Left lung (tissue), 10 donors: ENCODE measurements around the gene FZR1. TPM values are rescaled to one million over a fixed set of nuclear protein-coding genes. Genes with fewer than 3 reads are reported as not detected.

Experiments
- ATAC-seq: fragments of 200-7000 bp; cut with Tn5 transposase; one replicate; pipeline ENCODE4 v1.9.1; 2020; ENCODE audit warnings: moderate library complexity
- DNase-seq, 4 donors: peaks; one replicate each; pipeline ENCODE4 v3.0.0-alpha.2; 2013 to 2020
- H3K27ac ChIP-seq, 2 donors: fragments of 200-600 bp; sonication (generic) in 1 of 2; one replicate each; pipeline versions ENCODE4 v1.5.0 to v1.8.0; 2020 to 2021
- H3K27me3 ChIP-seq, 2 donors: fragments of 200-600 bp; sonication (generic) in 1 of 2; one replicate each; pipeline versions ENCODE4 v1.5.0 to v1.8.0; 2020 to 2021
- H3K36me3 ChIP-seq, 2 donors: fragments of 200-600 bp; sonication (generic) in 1 of 2; one replicate each; pipeline versions ENCODE4 v1.5.0 to v1.8.0; 2020 to 2021
- H3K4me1 ChIP-seq, 2 donors: fragments of 200-600 bp; one replicate each; pipeline ENCODE4 v1.8.0; 2021
- H3K4me3 ChIP-seq, 2 donors: fragments of 200-600 bp; sonication (generic) in 1 of 2; one replicate each; pipeline versions ENCODE4 v1.5.0 to v1.8.0; 2020 to 2021; ENCODE audit warnings: mild to moderate bottlenecking in 1 of 2
- H3K9me3 ChIP-seq, 2 donors: fragments of 200-600 bp; sonication (generic) in 1 of 2; one replicate each; pipeline versions ENCODE4 v1.5.0 to v1.8.0; 2020 to 2021
- CTCF ChIP-seq, 2 donors: fragments of 200-600 bp; sonication (generic) in 1 of 2; IDR thresholded peaks; one replicate each; pipeline versions ENCODE4 v1.5.0 to v1.8.0; 2021; ENCODE audit warnings: antibody characterized with exemption in 2 of 2
- intact Hi-C, 2 donors: fragments of 100-400 bp; cut with DNase I; formaldehyde crosslinking; loops; one replicate each; pipeline versions ENCODE4 v1.11.2 to v1.14.2; 2022
- polyA plus RNA-seq, 6 donors: library from polyadenylated mRNA; unstranded; fragments of 120-200 nt; gene quantifications; one replicate each; pipeline ENCODE4 v1.2.1, GENCODE V29; 2013; ENCODE audit not compliant: insufficient read length in 6 of 6
- total RNA-seq, 2 donors: library from RNA; stranded (reverse); fragmentation: NEBNext Ultra II Directional; extraction: Animal tissue kit (Norgen Biotek cat#: 25700); gene quantifications; one replicate each; pipeline ENCODE4 v1.2.1, GENCODE V29; 2021
- donor health status: DM: no; HTN: yes; CAD: no.
- donor health status: DM: no; HTN: no; CAD: no.

The FZR1 gene
- total and polyA plus RNA-seq, 8 donors, result 33.4 to 56.6 (median 47.3) TPM

- Histone ChIP-seq H3K9me3 (no peaks in the 10 kb centered on the region), H3K4me3 (no peak within 1 kb of the TSS), H3K27me3 (peaks cover 21 to 61% of the 10 kb centered on the region in 2 donors), H3K27ac (no peak within 1 kb of the TSS), H3K4me1 (no peaks in the 10 kb centered on the region), H3K36me3 (no peaks in the 10 kb centered on the region)
- ATAC-seq, result no peak
- intact Hi-C loops, result no loop called here
- no peak for TF ChIP-seq CTCF (IDR thresholded peaks at IDR 0.05)
- DNase-seq, result no peak
Measured at GRCh38 chr19:3480383-3481091, 25.6 kb upstream of the FZR1 start, which contains the start of gene SMIM24. TSS of gene SMIM24 (minus strand) at chr19:3480525. CDS start at chr19:3480463, 62 bp downstream.

- H3K4me3 ChIP-seq, result no peak overlapping the region
- intact Hi-C loops, result no loop called here
- H3K4me1 ChIP-seq, result no peaks in the 10 kb centered on the region
- DNase-seq, result no peak
- H3K27me3 ChIP-seq, result peaks cover 21 to 68% of the 10 kb centered on the region in 2 donors
- no peak for ATAC-seq
- H3K27ac ChIP-seq, result no peak overlapping the region
- H3K36me3 ChIP-seq, result no peaks in the 10 kb centered on the region
- H3K9me3 ChIP-seq, result no peaks in the 10 kb centered on the region
- TF ChIP-seq CTCF (IDR thresholded peaks at IDR 0.05), result no peak
Measured at GRCh38 chr19:3481241-3482090, 24.6 kb upstream of the FZR1 start.

- ATAC-seq, result no peak
- intact Hi-C loops, result no loop called here
- Histone ChIP-seq H3K9me3 (no peaks in the 10 kb centered on the region), H3K4me1 (no peaks in the 10 kb centered on the region), H3K27ac (no peak overlapping the region), H3K36me3 (no peaks in the 10 kb centered on the region), H3K27me3 (peaks cover 21 to 68% of the 10 kb centered on the region in 2 donors), H3K4me3 (no peak overlapping the region)
- no peak for TF ChIP-seq CTCF (IDR thresholded peaks at IDR 0.05)
- peak in 1 of 4 donors; percentile 80 for DNase-seq
Measured at GRCh38 chr19:3482507-3483225, 23.4 kb upstream of the FZR1 start.

GRCh38 chr19:3483226-3483628 lies 22.9 kb upstream of the FZR1 start, which contains the start of gene SMIM44:
TSS of gene SMIM44 (minus strand) at chr19:3483441. CDS start at chr19:3483403, 38 bp downstream.
- H3K27me3 ChIP-seq, result peaks cover 21 to 68% of the 10 kb centered on the region in 2 donors
- intact Hi-C loops, result no loop called here
- H3K4me1 ChIP-seq, result no peaks in the 10 kb centered on the region
- no peak for TF ChIP-seq CTCF (IDR thresholded peaks at IDR 0.05)
- ATAC-seq, result no peak
- H3K4me3 ChIP-seq, result no peak within 1 kb of the TSS
- no peaks in the 10 kb centered on the region for H3K36me3 ChIP-seq
- DNase-seq, result peak in 1 of 4 donors; percentile 74
- no peaks in the 10 kb centered on the region for H3K9me3 ChIP-seq
- no peak within 1 kb of the TSS for H3K27ac ChIP-seq
